GM12878 (cell line): ENCODE data around the gene CRNKL1. TPM values are rescaled to one million over a fixed set of nuclear protein-coding genes. Genes with fewer than 3 reads are reported as not detected.

ENCODE experiments used
- ATAC-seq: fragments of 200-7000 bp; cut with Tn5 transposase; 3 replicates; pipeline ENCODE4 v1.9.1; 2020; ENCODE audit warnings: mild to moderate bottlenecking, moderate library complexity
- BruUV-seq: library from RNA; stranded (reverse); fragments of 400-500 nt; replicated peaks from 2 replicates; lab custom pipeline; 2021; lab: Mats Ljungman, UMichigan
- CTCF ChIA-PET: fragments of 300-600 bp; sonication (Branson Sonifier 250); formaldehyde crosslinking; extraction: SDS; loops from one replicate; lab custom pipeline; 2021; ENCODE audit warnings: inconsistent platforms; lab: Yijun Ruan, JAX
- POLR2A ChIA-PET: fragments of 350-600 bp; formaldehyde crosslinking; extraction: SDS; loops from one replicate; lab custom pipeline; 2021; ENCODE audit warnings: inconsistent platforms; lab: Charles Lee
- RAD21 ChIA-PET: fragments of 300-600 bp; sonication (Branson Sonifier 250); formaldehyde crosslinking; loops from one replicate; lab custom pipeline; 2023; ENCODE audit warnings: antibody characterized with exemption; ENCODE audit not compliant: unreplicated experiment; lab: Charles Lee
- SMC1A ChIA-PET: fragments of 300-600 bp; sonication (Branson Sonifier 250); formaldehyde crosslinking; loops from one replicate; lab custom pipeline; 2023; ENCODE audit not compliant: unreplicated experiment, uncharacterized antibody; lab: Charles Lee
- DNase-seq: peaks from one replicate; pipeline ENCODE4 v3.0.0-alpha.2; 2011; ENCODE audit warnings: low read depth, low spot score
- FAIRE-seq: peaks from 3 replicates; lab custom pipeline; 2011; peaks lifted over from hg19 to GRCh38; lab: Jason Lieb, UNC
- H2AFZ ChIP-seq: 2 replicates; pipeline ENCODE4 v1.6.0; 2011; ENCODE audit warnings: low read depth, low read length, control low read depth; ENCODE audit not compliant: control insufficient read depth
- H3K27ac ChIP-seq: 2 replicates; pipeline ENCODE4 v1.5.1; 2011; ENCODE audit warnings: control low read depth; ENCODE audit not compliant: control insufficient read depth, insufficient read depth
- H3K27me3 ChIP-seq, 2 experiments: replicated peaks in 1 of 2; 2 replicates each; pipeline versions ENCODE4 v1.6.0 to v1.6.1; 2011; ENCODE audit warnings: low read length in 1 of 2; ENCODE audit not compliant: control insufficient read depth in 2 of 2, insufficient read depth in 2 of 2
- H3K36me3 ChIP-seq, 2 experiments: 2 replicates each; pipeline ENCODE4 v1.5.1; 2011; ENCODE audit warnings: low read length in 1 of 2; ENCODE audit not compliant: control insufficient read depth in 2 of 2, insufficient read depth in 2 of 2
- H3K4me1 ChIP-seq: 2 replicates; pipeline ENCODE4 v1.6.1; 2011; ENCODE audit warnings: mild to moderate bottlenecking, low read length, moderate library complexity, mixed read lengths; ENCODE audit not compliant: control insufficient read depth, insufficient read depth
- H3K4me2 ChIP-seq: 2 replicates; pipeline ENCODE4 v1.6.0; 2011; ENCODE audit warnings: control low read depth; ENCODE audit not compliant: control insufficient read depth, insufficient read depth
- H3K4me3 ChIP-seq: fragments of 200-600 bp; sonication (generic); 2 replicates; pipeline ENCODE4 v1.5.1; 2016
- H3K79me2 ChIP-seq: 2 replicates; pipeline ENCODE4 v1.6.0; 2011; ENCODE audit warnings: low read length; ENCODE audit not compliant: control insufficient read depth, insufficient read depth
- H3K9ac ChIP-seq: 2 replicates; pipeline ENCODE4 v1.8.0; 2011; ENCODE audit warnings: low read length, control low read depth, mixed read lengths; ENCODE audit not compliant: control insufficient read depth, insufficient read depth
- H3K9me3 ChIP-seq: replicated peaks from 3 replicates; pipeline ENCODE4 v1.5.1; 2011; ENCODE audit warnings: mild to moderate bottlenecking, low read length; ENCODE audit not compliant: control insufficient read depth, insufficient read depth
- H4K20me1 ChIP-seq: 2 replicates; pipeline ENCODE4 v1.6.0; 2011; ENCODE audit not compliant: control insufficient read depth, insufficient read depth
- CBFB ChIP-seq: IDR thresholded peaks from 2 replicates; pipeline ENCODE4 v1.6.1; 2016; ENCODE audit warnings: antibody characterized with exemption, low read depth
- CREB1 ChIP-seq: IDR thresholded peaks from 2 replicates; pipeline ENCODE4 v1.6.1; 2012; ENCODE audit warnings: low read depth, mild to moderate bottlenecking, inconsistent platforms
- FOXM1 ChIP-seq: IDR thresholded peaks from 2 replicates; pipeline ENCODE4 v1.6.1; 2012; ENCODE audit warnings: low read depth, mild to moderate bottlenecking, inconsistent platforms, low read length, moderate library complexity
- HDGF ChIP-seq: fragments of 450-650 bp; IDR thresholded peaks from 2 replicates; pipeline ENCODE4 v1.6.1; 2016; ENCODE audit warnings: antibody characterized with exemption
- RBBP5 ChIP-seq: fragments of 200-600 bp; sonication (generic); conservative IDR thresholded peaks from 2 replicates; pipeline ENCODE4 v1.6.1; 2016
- SREBF2 ChIP-seq: IDR thresholded peaks from 2 replicates; pipeline ENCODE4 v1.6.1; 2012; ENCODE audit warnings: mild to moderate bottlenecking, low read length
- WRNIP1 ChIP-seq: IDR thresholded peaks from 2 replicates; pipeline ENCODE4 v1.6.1; 2011; ENCODE audit warnings: low read depth, low read length, improper control_type of control experiment, borderline replicate concordance
- WGBS: methylation state at CpG from one replicate; pipeline ENCODE4 v1.1.6; 2016; ENCODE audit warnings: low lambda C conversion rate; ENCODE audit not compliant: insufficient replicate concordance, insufficient coverage; ENCODE audit errors: missing lambda C conversion rate; 5-methylcytosine and 5-hydroxymethylcytosine counted together
- in situ Hi-C: fragments of 300-500 bp; cut with MboI; formaldehyde crosslinking; loops from 9 replicates; pipeline ENCODE4 v1.14.3; 2018; ENCODE audit warnings: mixed read lengths
- intact Hi-C: fragments of 100-400 bp; cut with micrococcal nuclease; formaldehyde crosslinking; loops from one replicate; pipeline ENCODE4 v1.14.2; 2022; ENCODE audit not compliant: unreplicated experiment
- polyA plus RNA-seq, 11 experiments: library from polyadenylated mRNA; depleted of rRNA in 4 of 11; unstranded in 6 of 11; stranded (reverse) in 5 of 11; fragments of >200 nt; fragmentation: Nextera tagmentation in 4 of 11; fragmentation: Illumina TruSeq in 1 of 11; extraction: Ambion mirVana in 4 of 11; extraction: Trizol in 1 of 11; gene quantifications; 1 replicate in 1 of 11; 2 replicates in 10 of 11; pipeline versions ENCODE4 v1.2.1 to v1.2.3, GENCODE V29; 2011 to 2016; ENCODE audit warnings: inconsistent platforms in 2 of 11, missing spikeins in 2 of 11, low read depth in 1 of 11
- total RNA-seq, 4 experiments: library from RNA; depleted of rRNA in 3 of 4; stranded (reverse); fragments of >200 nt in 3 of 4; fragmentation: Illumina TruSeq in 1 of 4; extraction: Trizol in 1 of 4; gene quantifications; 2 replicates each; pipeline versions ENCODE4 v1.2.1 to v1.2.3, GENCODE V29; 2013 to 2021
- TF ChIP-seq, protein P1 (sequence below): fragments of 450-650 bp; IDR thresholded peaks from 2 replicates; pipeline ENCODE4 v1.6.1; 2017; ENCODE audit warnings: mild to moderate bottlenecking, moderate library complexity
- TF ChIP-seq, protein P2 (sequence below): fragments of 450-650 bp; IDR thresholded peaks from 2 replicates; pipeline ENCODE4 v1.6.1; 2017; ENCODE audit warnings: mild to moderate bottlenecking, moderate library complexity

Gene CRNKL1
- total and polyA plus RNA-seq, 10 of the 15 experiments (the other 5 are each of a cell fraction or from before 2014, with no cell fraction given) = 9.5 to 28.4 (median 17.5) TPM

DNA sequence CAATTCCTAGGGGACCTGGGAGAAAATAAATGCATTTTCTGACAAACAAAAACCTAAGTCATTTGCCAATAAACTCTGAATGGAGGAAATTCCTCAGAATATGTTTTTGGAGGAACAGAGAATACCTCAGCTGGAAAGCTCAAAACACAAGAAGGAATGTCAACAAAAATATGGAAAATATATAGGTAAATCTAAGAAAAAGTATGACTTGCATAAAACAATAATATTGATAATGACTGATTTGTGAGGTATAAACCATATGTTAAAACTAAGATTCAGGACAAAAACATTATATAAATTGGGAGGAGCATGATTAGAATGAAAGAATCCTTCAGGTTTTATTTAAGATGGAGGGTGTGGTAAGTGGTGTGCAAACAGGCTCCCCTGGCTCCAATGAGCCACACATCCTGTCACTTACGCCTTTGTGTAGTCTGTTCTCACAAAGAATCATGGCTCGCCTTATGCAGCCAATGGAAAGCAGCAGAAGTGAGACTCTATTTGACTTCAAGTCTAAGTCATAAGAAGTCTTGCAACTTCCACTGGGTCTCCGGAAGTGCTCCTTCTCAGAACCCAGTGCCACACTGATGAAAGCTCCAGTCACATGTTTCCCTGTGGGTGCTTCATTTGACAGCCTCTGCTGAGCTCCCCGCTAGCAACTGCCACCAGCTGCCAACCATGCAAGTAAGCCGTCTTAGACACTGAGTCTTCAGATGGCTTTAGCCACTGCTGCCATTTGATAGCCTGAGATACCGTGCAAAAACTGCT, 8.2 kb upstream of the CRNKL1 start:
- Histone ChIP-seq H3K9ac (no peak overlapping the region), H3K9me3 (no peaks in the 10 kb centered on the region), H3K79me2 (no peaks in the 10 kb centered on the region), H2AFZ (no peak overlapping the region), H3K27ac (no peak overlapping the region), H3K4me1 (no peaks in the 10 kb centered on the region), H3K27me3 (no peaks in the 10 kb centered on the region; a peak in 1 of 4 replicates)
- BruUV-seq = no TSS peak
- peak; percentile 60 for ATAC-seq
- no peak for DNase-seq
- 39% methylated on average over 6 of the region's 6 CpGs for WGBS
- SMC1A ChIA-PET = interaction anchor here (0.8 kb wide), 1 partner anchor 177 kb away, joined by 3 read pairs; no protein-coding TSS in a partner anchor
- FAIRE-seq = no peak
- POLR2A ChIA-PET = no interaction called here
- RAD21 ChIA-PET = no interaction called here
- CTCF ChIA-PET = no interaction called here
- intact Hi-C loops = no loop called here
- TF ChIP-seq SREBF2 = no peak
- no peak for TF ChIP-seq CBFB
- TF ChIP-seq RBBP5 = no peak
- no peak for TF ChIP-seq WRNIP1
- no peak for TF ChIP-seq HDGF
- TF ChIP-seq, protein P1, sequence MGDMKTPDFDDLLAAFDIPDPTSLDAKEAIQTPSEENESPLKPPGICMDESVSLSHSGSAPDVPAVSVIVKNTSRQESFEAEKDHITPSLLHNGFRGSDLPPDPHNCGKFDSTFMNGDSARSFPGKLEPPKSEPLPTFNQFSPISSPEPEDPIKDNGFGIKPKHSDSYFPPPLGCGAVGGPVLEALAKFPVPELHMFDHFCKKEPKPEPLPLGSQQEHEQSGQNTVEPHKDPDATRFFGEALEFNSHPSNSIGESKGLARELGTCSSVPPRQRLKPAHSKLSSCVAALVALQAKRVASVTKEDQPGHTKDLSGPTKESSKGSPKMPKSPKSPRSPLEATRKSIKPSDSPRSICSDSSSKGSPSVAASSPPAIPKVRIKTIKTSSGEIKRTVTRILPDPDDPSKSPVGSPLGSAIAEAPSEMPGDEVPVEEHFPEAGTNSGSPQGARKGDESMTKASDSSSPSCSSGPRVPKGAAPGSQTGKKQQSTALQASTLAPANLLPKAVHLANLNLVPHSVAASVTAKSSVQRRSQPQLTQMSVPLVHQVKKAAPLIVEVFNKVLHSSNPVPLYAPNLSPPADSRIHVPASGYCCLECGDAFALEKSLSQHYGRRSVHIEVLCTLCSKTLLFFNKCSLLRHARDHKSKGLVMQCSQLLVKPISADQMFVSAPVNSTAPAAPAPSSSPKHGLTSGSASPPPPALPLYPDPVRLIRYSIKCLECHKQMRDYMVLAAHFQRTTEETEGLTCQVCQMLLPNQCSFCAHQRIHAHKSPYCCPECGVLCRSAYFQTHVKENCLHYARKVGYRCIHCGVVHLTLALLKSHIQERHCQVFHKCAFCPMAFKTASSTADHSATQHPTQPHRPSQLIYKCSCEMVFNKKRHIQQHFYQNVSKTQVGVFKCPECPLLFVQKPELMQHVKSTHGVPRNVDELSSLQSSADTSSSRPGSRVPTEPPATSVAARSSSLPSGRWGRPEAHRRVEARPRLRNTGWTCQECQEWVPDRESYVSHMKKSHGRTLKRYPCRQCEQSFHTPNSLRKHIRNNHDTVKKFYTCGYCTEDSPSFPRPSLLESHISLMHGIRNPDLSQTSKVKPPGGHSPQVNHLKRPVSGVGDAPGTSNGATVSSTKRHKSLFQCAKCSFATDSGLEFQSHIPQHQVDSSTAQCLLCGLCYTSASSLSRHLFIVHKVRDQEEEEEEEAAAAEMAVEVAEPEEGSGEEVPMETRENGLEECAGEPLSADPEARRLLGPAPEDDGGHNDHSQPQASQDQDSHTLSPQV = no peak
- TF ChIP-seq FOXM1 = no peak
- TF ChIP-seq, protein P2, sequence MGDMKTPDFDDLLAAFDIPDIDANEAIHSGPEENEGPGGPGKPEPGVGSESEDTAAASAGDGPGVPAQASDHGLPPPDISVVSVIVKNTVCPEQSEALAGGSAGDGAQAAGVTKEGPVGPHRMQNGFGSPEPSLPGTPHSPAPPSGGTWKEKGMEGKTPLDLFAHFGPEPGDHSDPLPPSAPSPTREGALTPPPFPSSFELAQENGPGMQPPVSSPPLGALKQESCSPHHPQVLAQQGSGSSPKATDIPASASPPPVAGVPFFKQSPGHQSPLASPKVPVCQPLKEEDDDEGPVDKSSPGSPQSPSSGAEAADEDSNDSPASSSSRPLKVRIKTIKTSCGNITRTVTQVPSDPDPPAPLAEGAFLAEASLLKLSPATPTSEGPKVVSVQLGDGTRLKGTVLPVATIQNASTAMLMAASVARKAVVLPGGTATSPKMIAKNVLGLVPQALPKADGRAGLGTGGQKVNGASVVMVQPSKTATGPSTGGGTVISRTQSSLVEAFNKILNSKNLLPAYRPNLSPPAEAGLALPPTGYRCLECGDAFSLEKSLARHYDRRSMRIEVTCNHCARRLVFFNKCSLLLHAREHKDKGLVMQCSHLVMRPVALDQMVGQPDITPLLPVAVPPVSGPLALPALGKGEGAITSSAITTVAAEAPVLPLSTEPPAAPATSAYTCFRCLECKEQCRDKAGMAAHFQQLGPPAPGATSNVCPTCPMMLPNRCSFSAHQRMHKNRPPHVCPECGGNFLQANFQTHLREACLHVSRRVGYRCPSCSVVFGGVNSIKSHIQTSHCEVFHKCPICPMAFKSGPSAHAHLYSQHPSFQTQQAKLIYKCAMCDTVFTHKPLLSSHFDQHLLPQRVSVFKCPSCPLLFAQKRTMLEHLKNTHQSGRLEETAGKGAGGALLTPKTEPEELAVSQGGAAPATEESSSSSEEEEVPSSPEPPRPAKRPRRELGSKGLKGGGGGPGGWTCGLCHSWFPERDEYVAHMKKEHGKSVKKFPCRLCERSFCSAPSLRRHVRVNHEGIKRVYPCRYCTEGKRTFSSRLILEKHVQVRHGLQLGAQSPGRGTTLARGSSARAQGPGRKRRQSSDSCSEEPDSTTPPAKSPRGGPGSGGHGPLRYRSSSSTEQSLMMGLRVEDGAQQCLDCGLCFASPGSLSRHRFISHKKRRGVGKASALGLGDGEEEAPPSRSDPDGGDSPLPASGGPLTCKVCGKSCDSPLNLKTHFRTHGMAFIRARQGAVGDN = no peak
- TF ChIP-seq CREB1 = no peak
- TF ChIP-seq, all 136 proteins: peak for 0
- Histone ChIP-seq H3K4me3 (no peak overlapping the region), H3K36me3 (no peaks in the 10 kb centered on the region), H4K20me1 (no peaks in the 10 kb centered on the region), H3K4me2 (no peak overlapping the region)
- in situ Hi-C loops = no loop called here
